Fibroblast of lung (primary cell): ENCODE measurements around the gene HAL. TPM values are rescaled to one million over a fixed set of nuclear protein-coding genes. Genes with fewer than 3 reads are reported as not detected.
A peak's percentile ranks its signal among the peaks of the same experiment; 100 is the strongest.

Source experiments
- DNase-seq, 2 donors: peaks; one replicate each; pipeline versions ENCODE4 v3.0.0 to v3.0.0-alpha.2; 2010; ENCODE audit warnings: low read depth in 2 of 2
- H2AFZ ChIP-seq: 2 replicates; pipeline ENCODE4 v1.5.1; 2012; ENCODE audit warnings: low read length, control low read depth, inconsistent platforms
- H3K27ac ChIP-seq: 2 replicates; pipeline ENCODE4 v1.5.1; 2011; ENCODE audit warnings: low read length, control low read depth; ENCODE audit not compliant: insufficient read depth
- H3K27me3 ChIP-seq: 2 replicates; pipeline ENCODE4 v1.5.1; 2011; ENCODE audit warnings: mild to moderate bottlenecking, low read length; ENCODE audit not compliant: control insufficient read depth, insufficient read depth
- H3K36me3 ChIP-seq: 2 replicates; pipeline ENCODE4 v1.5.1; 2011; ENCODE audit warnings: low read length; ENCODE audit not compliant: control insufficient read depth, insufficient read depth
- H3K4me1 ChIP-seq: 2 replicates; pipeline ENCODE4 v1.5.1; 2011; ENCODE audit warnings: low read length; ENCODE audit not compliant: control insufficient read depth, insufficient read depth; ENCODE audit errors: extremely low read depth
- H3K4me2 ChIP-seq: 2 replicates; pipeline ENCODE4 v1.5.1; 2011; ENCODE audit warnings: low read length, control low read depth; ENCODE audit not compliant: insufficient read depth; ENCODE audit errors: extremely low read depth
- H3K4me3 ChIP-seq, 4 experiments: fragments of 200-600 bp in 1 of 4; sonication (generic) in 1 of 4; replicated peaks in 1 of 4; 2 replicates each; pipeline ENCODE4 v1.5.1; 2011 to 2016; ENCODE audit warnings: low read length in 4 of 4, low read depth in 3 of 4, mild to moderate bottlenecking in 3 of 4, control low read depth in 2 of 4, inconsistent platforms in 1 of 4, mixed read lengths in 1 of 4; ENCODE audit not compliant: insufficient read depth in 1 of 4; ENCODE audit errors: control extremely low read depth in 1 of 4
- H3K79me2 ChIP-seq: 2 replicates; pipeline ENCODE4 v1.5.1; 2012; ENCODE audit warnings: mild to moderate bottlenecking, low read length, inconsistent platforms; ENCODE audit not compliant: control insufficient read depth, insufficient read depth
- H3K9ac ChIP-seq: 2 replicates; pipeline ENCODE4 v1.5.1; 2011; ENCODE audit warnings: mild to moderate bottlenecking, low read length, control low read depth; ENCODE audit not compliant: insufficient read depth
- H3K9me3 ChIP-seq: 2 replicates; pipeline ENCODE4 v1.5.1; 2012; ENCODE audit warnings: low read depth, low read length; ENCODE audit not compliant: control insufficient read depth, insufficient read depth
- H4K20me1 ChIP-seq: 2 replicates; pipeline ENCODE4 v1.5.1; 2011; ENCODE audit warnings: low read length; ENCODE audit not compliant: control insufficient read depth, insufficient read depth; ENCODE audit errors: extremely low read depth
- CTCF ChIP-seq, 2 donors: IDR thresholded peaks in 1 of 2; conservative IDR thresholded peaks in 1 of 2; 1 replicate in 1 of 2; 2 replicates in 1 of 2; pipeline ENCODE4 v1.5.1; 2011 to 2012; ENCODE audit warnings: low read length in 2 of 2, control low read depth in 1 of 2, inconsistent platforms in 1 of 2, low read depth in 1 of 2, mild to moderate bottlenecking in 1 of 2
- EZH2 ChIP-seq: IDR thresholded peaks from 2 replicates; pipeline ENCODE4 v1.5.1; 2012; ENCODE audit warnings: low read length, control low read depth, mild to moderate bottlenecking; ENCODE audit errors: missing control alignments
- polyA plus RNA-seq, 2 donors: library from polyadenylated mRNA; depleted of rRNA in 1 of 2; stranded (reverse) in 1 of 2; unstranded in 1 of 2; fragments of >200 nt; gene quantifications; 2 replicates each; pipeline ENCODE4 v1.2.1, GENCODE V29; 2011 to 2012; ENCODE audit warnings: missing spikeins in 1 of 2
- total RNA-seq: library from RNA; depleted of rRNA; stranded (reverse); fragments of >200 nt; gene quantifications from 2 replicates; pipeline ENCODE4 v1.2.1, GENCODE V29; 2014

The HAL gene
- total and polyA plus RNA-seq, 2 donors (not counting 1 experiment from before 2014, with no cell fraction given) = 0.02 to 0.17 TPM

GRCh38 chr12:95978351-95978750 is 17.8 kb downstream of the HAL start:
- H3K9me3 ChIP-seq = no peaks in the 10 kb centered on the region
- H3K36me3 ChIP-seq = no peaks in the 10 kb centered on the region
- peaks cover 3% of the 10 kb centered on the region for H3K27me3 ChIP-seq
- H2AFZ ChIP-seq = no peak overlapping the region
- H3K79me2 ChIP-seq = no peaks in the 10 kb centered on the region
- no peak overlapping the region for H3K27ac ChIP-seq
- no peak for TF ChIP-seq EZH2
- no peak for TF ChIP-seq CTCF (conservative IDR thresholded peaks at IDR 0.05 in 1 of 2, IDR thresholded peaks at IDR 0.05 in 1 of 2; ENCODE audit: low read depth in 1 of 2, low read length in 2 of 2)
- no peak overlapping the region for H3K4me2 ChIP-seq
- no peaks in the 10 kb centered on the region for H4K20me1 ChIP-seq
- no peaks in the 10 kb centered on the region for H3K4me1 ChIP-seq
- no peak for DNase-seq
- H3K9ac ChIP-seq = no peak overlapping the region
- no peak overlapping the region for H3K4me3 ChIP-seq

GRCh38 chr12:95977764-95978305 is 18.3 kb downstream of the HAL start:
- Histone ChIP-seq H3K4me3 (no peak overlapping the region), H3K4me2 (no peak overlapping the region), H3K4me1 (no peaks in the 10 kb centered on the region), H3K9me3 (no peaks in the 10 kb centered on the region), H2AFZ (no peak overlapping the region), H3K79me2 (no peaks in the 10 kb centered on the region), H4K20me1 (no peaks in the 10 kb centered on the region), H3K36me3 (no peaks in the 10 kb centered on the region), H3K9ac (no peak overlapping the region), H3K27ac (no peak overlapping the region), H3K27me3 (peaks cover 3% of the 10 kb centered on the region)
- TF ChIP-seq EZH2 = no peak
- TF ChIP-seq CTCF (conservative IDR thresholded peaks at IDR 0.05 in 1 of 2, IDR thresholded peaks at IDR 0.05 in 1 of 2; ENCODE audit: low read depth in 1 of 2, low read length in 2 of 2) = no peak
- no peak for DNase-seq

- no peak overlapping the region for H3K27ac ChIP-seq
- H3K4me3 ChIP-seq = no peak overlapping the region
- H3K9me3 ChIP-seq = no peaks in the 10 kb centered on the region
- TF ChIP-seq EZH2 = no peak
- no peak overlapping the region for H3K4me2 ChIP-seq
- no peaks in the 10 kb centered on the region for H3K36me3 ChIP-seq
- no peaks in the 10 kb centered on the region for H4K20me1 ChIP-seq
- H3K9ac ChIP-seq = no peak overlapping the region
- H2AFZ ChIP-seq = no peak overlapping the region
- DNase-seq = peak; percentile 36 to 39
- peaks cover 3% of the 10 kb centered on the region for H3K27me3 ChIP-seq
- no peaks in the 10 kb centered on the region for H3K4me1 ChIP-seq
- no peaks in the 10 kb centered on the region for H3K79me2 ChIP-seq
These were observed 19.7 kb downstream of the HAL start for GRCh38 chr12:95976416-95976832.
